H1 (cell line): ENCODE results near the gene PSMD9. TPM values are rescaled to one million over a fixed set of nuclear protein-coding genes. Genes with fewer than 3 reads are reported as not detected.

Experiments
- CTCF ChIA-PET: fragments of 300-600 bp; sonication (Branson Sonifier 250); formaldehyde crosslinking; loops from one replicate; lab custom pipeline; 2021; ENCODE audit not compliant: partially characterized antibody; lab: Charles Lee
- POLR2A ChIA-PET: fragments of 300-600 bp; sonication (Branson Sonifier 250); formaldehyde crosslinking; loops from one replicate; lab custom pipeline; 2021; ENCODE audit warnings: inconsistent platforms; ENCODE audit not compliant: partially characterized antibody; lab: Charles Lee
- DNase-seq, 2 experiments: peaks; one replicate each; pipeline versions ENCODE4 v3.0.0 to v3.0.0-alpha.2; 2010 to 2022; ENCODE audit warnings: low spot score in 2 of 2, low read depth in 1 of 2, mixed read lengths in 1 of 2
- FAIRE-seq: peaks from 2 replicates; lab custom pipeline; 2011; peaks lifted over from hg19 to GRCh38; lab: Jason Lieb, UNC
- H2AFZ ChIP-seq: 2 replicates; pipeline ENCODE4 v1.8.1; 2012; ENCODE audit warnings: low read length, inconsistent platforms
- H2AK5ac ChIP-seq: 2 replicates; pipeline ENCODE4 v1.6.1; 2013; ENCODE audit warnings: low read depth, low read length
- H2BK120ac ChIP-seq: replicated peaks from 2 replicates; pipeline ENCODE3; 2013; ENCODE audit warnings: low read depth, low read length, inconsistent platforms
- H2BK12ac ChIP-seq: 2 replicates; pipeline ENCODE4 v1.6.1; 2013; ENCODE audit warnings: low read depth, low read length
- H2BK15ac ChIP-seq: 2 replicates; pipeline ENCODE4 v1.6.1; 2013; ENCODE audit warnings: low read length
- H2BK20ac ChIP-seq: 2 replicates; pipeline ENCODE4 v1.6.1; 2013; ENCODE audit warnings: low read length
- H2BK5ac ChIP-seq: 2 replicates; pipeline ENCODE4 v1.6.1; 2013; ENCODE audit warnings: low read depth, low read length
- H3K14ac ChIP-seq: 2 replicates; pipeline ENCODE4 v1.6.1; 2013; ENCODE audit warnings: inconsistent platforms; ENCODE audit not compliant: insufficient read length
- H3K18ac ChIP-seq: 2 replicates; pipeline ENCODE4 v1.6.1; 2013; ENCODE audit warnings: low read length; ENCODE audit errors: extremely low read depth
- H3K23ac ChIP-seq: 2 replicates; pipeline ENCODE4 v1.6.1; 2013; ENCODE audit warnings: inconsistent platforms; ENCODE audit not compliant: insufficient read length
- H3K23me2 ChIP-seq: 2 replicates; pipeline ENCODE4 v1.6.1; 2013; ENCODE audit warnings: low read depth, low read length
- H3K27ac ChIP-seq: 2 replicates; pipeline ENCODE4 v1.6.1; 2011; ENCODE audit warnings: low read depth, low read length, inconsistent platforms
- H3K27me3 ChIP-seq, 4 experiments: replicated peaks in 1 of 4; 1 replicate in 1 of 4; 2 replicates in 3 of 4; pipeline versions ENCODE4 v1.6.1 to v1.8.1; 2011 to 2013; ENCODE audit warnings: low read length in 3 of 4, mild to moderate bottlenecking in 3 of 4, inconsistent platforms in 2 of 4, mixed read lengths in 2 of 4, moderate library complexity in 1 of 4; ENCODE audit not compliant: control insufficient read depth in 3 of 4, insufficient read depth in 3 of 4; ENCODE audit errors: extremely low read depth in 1 of 4
- H3K36me3 ChIP-seq, 4 experiments: 2 replicates each; pipeline versions ENCODE4 v1.6.1 to v1.8.1; 2011 to 2013; ENCODE audit warnings: mild to moderate bottlenecking in 4 of 4, low read length in 3 of 4, moderate library complexity in 2 of 4, control low read depth in 1 of 4, inconsistent platforms in 1 of 4; ENCODE audit not compliant: insufficient read depth in 4 of 4, control insufficient read depth in 2 of 4
- H3K4ac ChIP-seq: replicated peaks from 2 replicates; pipeline ENCODE3; 2013; ENCODE audit warnings: low read length, low read depth, mixed read lengths, inconsistent platforms; ENCODE audit not compliant: insufficient read length
- H3K4me1 ChIP-seq, 4 experiments: replicated peaks in 1 of 4; 1 replicate in 1 of 4; 2 replicates in 3 of 4; pipeline versions ENCODE4 v1.6.1 to v1.8.1; 2011 to 2013; ENCODE audit warnings: low read length in 3 of 4, inconsistent platforms in 2 of 4, mixed read lengths in 1 of 4; ENCODE audit not compliant: insufficient read depth in 4 of 4, control insufficient read depth in 3 of 4
- H3K4me2 ChIP-seq, 2 experiments: 2 replicates each; pipeline versions ENCODE4 v1.6.1 to v1.8.1; 2011 to 2013; ENCODE audit warnings: low read depth in 2 of 2, low read length in 2 of 2, control low read depth in 1 of 2, inconsistent platforms in 1 of 2, mild to moderate bottlenecking in 1 of 2; ENCODE audit not compliant: insufficient read depth in 1 of 2
- H3K4me3 ChIP-seq, 4 experiments: fragments of 200-600, 300-600 bp in 1 of 4; sonication (generic), shearing (Covaris generic), sonication (Bioruptor Twin) in 1 of 4; 2 replicates each; pipeline versions ENCODE4 v1.5.1 to v1.8.1; 2011 to 2016; ENCODE audit warnings: low read length in 4 of 4, low read depth in 3 of 4, control low read depth in 2 of 4, inconsistent platforms in 2 of 4, mild to moderate bottlenecking in 2 of 4, mixed read lengths in 1 of 4, moderate library complexity in 1 of 4; ENCODE audit not compliant: insufficient read depth in 2 of 4; ENCODE audit errors: extremely low read depth in 1 of 4
- H3K56ac ChIP-seq: replicated peaks from 2 replicates; pipeline ENCODE3; 2013; ENCODE audit warnings: low read depth, mild to moderate bottlenecking, mixed read lengths, low read length, inconsistent platforms; ENCODE audit not compliant: insufficient read length
- H3K79me1 ChIP-seq: 2 replicates; pipeline ENCODE4 v1.6.1; 2013; ENCODE audit warnings: low read depth, low read length, control low read depth
- H3K79me2 ChIP-seq, 2 experiments: 2 replicates each; pipeline versions ENCODE4 v1.6.1 to v1.8.1; 2012 to 2013; ENCODE audit warnings: low read length in 2 of 2, mild to moderate bottlenecking in 2 of 2, inconsistent platforms in 1 of 2; ENCODE audit not compliant: insufficient read depth in 2 of 2, control insufficient read depth in 1 of 2
- H3K9ac ChIP-seq, 4 experiments: replicated peaks in 1 of 4; 1 replicate in 1 of 4; 2 replicates in 3 of 4; pipeline versions ENCODE4 v1.6.1 to v1.8.1; 2011 to 2013; ENCODE audit warnings: low read depth in 3 of 4, low read length in 3 of 4, control low read depth in 2 of 4, mild to moderate bottlenecking in 2 of 4, moderate library complexity in 2 of 4, inconsistent platforms in 1 of 4; ENCODE audit errors: extremely low read depth in 1 of 4
- H3K9me3 ChIP-seq, 2 experiments: 2 replicates each; pipeline versions ENCODE4 v1.6.1 to v1.8.1; 2012 to 2013; ENCODE audit warnings: mild to moderate bottlenecking in 2 of 2, moderate library complexity in 2 of 2, control low read depth in 1 of 2, inconsistent platforms in 1 of 2, low read depth in 1 of 2, low read length in 1 of 2, mixed read lengths in 1 of 2; ENCODE audit not compliant: insufficient read depth in 2 of 2
- H4K20me1 ChIP-seq, 2 experiments: replicated peaks in 1 of 2; 2 replicates each; pipeline versions ENCODE3 to v1.8.1; 2011 to 2013; ENCODE audit warnings: inconsistent platforms in 2 of 2, low read length in 2 of 2, mild to moderate bottlenecking in 1 of 2; ENCODE audit not compliant: insufficient read depth in 2 of 2, control insufficient read depth in 1 of 2
- H4K5ac ChIP-seq: 2 replicates; pipeline ENCODE4 v1.6.1; 2013; ENCODE audit warnings: low read length, low read depth, mixed read lengths, inconsistent platforms; ENCODE audit not compliant: insufficient read length
- H4K8ac ChIP-seq: 2 replicates; pipeline ENCODE4 v1.8.0; 2013; ENCODE audit warnings: mild to moderate bottlenecking, moderate library complexity, low read length, inconsistent platforms; ENCODE audit not compliant: insufficient read depth; ENCODE audit errors: extremely low read depth
- H4K91ac ChIP-seq: replicated peaks from 2 replicates; pipeline ENCODE3; 2013; ENCODE audit warnings: low read length, mixed read lengths, inconsistent platforms; ENCODE audit not compliant: insufficient read length
- ASH2L ChIP-seq: fragments of 200-600, 300-600 bp; sonication (generic); IDR thresholded peaks from one replicate; pipeline ENCODE4 v1.7.1; 2017; ENCODE audit warnings: low read length
- CHD1 ChIP-seq: IDR thresholded peaks from 2 replicates; pipeline ENCODE4 v1.6.1; 2012; ENCODE audit warnings: low read depth, low read length, improper control_type of control experiment
- GTF2F1 ChIP-seq: IDR thresholded peaks from 2 replicates; pipeline ENCODE4 v1.6.1; 2012; ENCODE audit warnings: low read depth, low read length, improper control_type of control experiment, borderline replicate concordance
- KDM1A ChIP-seq: fragments of 200-600, 300-600 bp; sonication (generic); IDR thresholded peaks from 2 replicates; pipeline ENCODE4 v1.7.1; 2016; ENCODE audit warnings: mild to moderate bottlenecking, low read length, borderline replicate concordance
- MAFK ChIP-seq: IDR thresholded peaks from 2 replicates; pipeline ENCODE4 v1.6.1; 2012; ENCODE audit warnings: low read depth, mild to moderate bottlenecking, improper control_type of control experiment, low read length
- POLR2AphosphoS5 ChIP-seq: IDR thresholded peaks from 2 replicates; pipeline ENCODE4 v1.6.1; 2011; ENCODE audit warnings: low read depth, low read length
- POU5F1 ChIP-seq: IDR thresholded peaks from 2 replicates; pipeline ENCODE4 v1.6.1; 2011; ENCODE audit warnings: low read depth, mild to moderate bottlenecking, low read length, moderate library complexity
- RXRA ChIP-seq: IDR thresholded peaks from 2 replicates; pipeline ENCODE4 v1.6.1; 2011; ENCODE audit warnings: low read depth, mild to moderate bottlenecking, low read length, moderate library complexity; ENCODE audit not compliant: insufficient read depth
- TEAD4 ChIP-seq: IDR thresholded peaks from 2 replicates; pipeline ENCODE4 v1.6.1; 2012; ENCODE audit warnings: low read depth, low read length, inconsistent platforms, mixed read lengths
- WGBS, 2 experiments: shearing (Covaris generic) in 1 of 2; methylation state at CpG; one replicate each; pipeline versions ENCODE4 v1.1.6 to v1.1.7; 2013 to 2015; ENCODE audit warnings: low lambda C conversion rate in 2 of 2, mixed read lengths in 2 of 2, inconsistent platforms in 1 of 2, low coverage in 1 of 2, missing lambda C conversion rate in 1 of 2; ENCODE audit not compliant: insufficient replicate concordance in 2 of 2, insufficient coverage in 1 of 2, insufficient read length in 1 of 2; ENCODE audit errors: extremely low coverage in 1 of 2, missing lambda C conversion rate in 1 of 2; 5-methylcytosine and 5-hydroxymethylcytosine counted together
- polyA plus RNA-seq, 7 experiments: library from polyadenylated mRNA; depleted of rRNA in 3 of 7; stranded (reverse) in 5 of 7; unstranded in 2 of 7; fragments of >200 nt in 5 of 7; fragments of 200-250 nt in 2 of 7; gene quantifications; 1 replicate in 5 of 7; 2 replicates in 1 of 7; 4 replicates in 1 of 7; pipeline versions ENCODE4 v1.2.1 to v1.2.3, GENCODE V29; 2011 to 2013; ENCODE audit warnings: missing spikeins in 2 of 7, mixed read lengths in 2 of 7
- total RNA-seq: library from RNA; stranded (reverse); fragmentation: NEBNext Ultra II Directional; extraction: Animal tissue kit (Norgen Biotek cat#: 25700); gene quantifications from 2 replicates; pipeline ENCODE4 v1.2.1, GENCODE V29; 2021
- TF ChIP-seq, protein P1 (sequence below), 3 experiments: IDR thresholded peaks; 1 replicate in 2 of 3; 2 replicates in 1 of 3; pipeline versions ENCODE4 v1.5.1 to v1.6.1; 2011; ENCODE audit warnings: low read length in 3 of 3, mild to moderate bottlenecking in 3 of 3, inconsistent platforms in 2 of 3, low read depth in 1 of 3, moderate library complexity in 1 of 3; ENCODE audit not compliant: insufficient read depth in 1 of 3; ENCODE audit errors: control extremely low read depth in 1 of 3

Gene PSMD9
- total and polyA plus RNA-seq, 2 of the 8 experiments (the other 6 are each of a cell fraction or from before 2014, with no cell fraction given) = 28.8 to 36.1 TPM

DNA sequence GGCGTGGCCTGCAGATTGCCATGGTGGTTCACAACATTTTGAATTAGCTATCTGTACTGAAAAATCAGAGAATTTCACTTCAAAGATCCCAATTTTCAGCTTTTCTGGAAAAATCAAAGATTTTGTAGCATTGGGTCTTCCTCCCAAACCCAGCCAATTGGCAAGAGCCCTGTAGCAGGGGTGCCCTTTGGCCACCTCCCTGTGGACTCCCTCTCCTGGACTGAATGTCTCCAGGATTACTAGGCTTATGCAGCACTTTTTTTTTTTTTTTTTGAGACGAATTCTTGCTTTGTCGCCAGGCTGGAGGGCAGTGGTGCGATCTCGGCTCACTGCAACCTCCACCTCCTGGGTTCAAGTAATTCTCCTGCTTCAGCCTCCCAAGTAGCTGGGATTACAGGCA lies 9.7 kb downstream of the PSMD9 start:
- peaks cover 5 to 27% (median 12%) of the 10 kb centered on the region in 4 experiments; a peak in 7 of 8 replicates for H3K36me3 ChIP-seq
- POLR2A ChIA-PET = interaction anchor here (0.7 kb wide), 1 partner anchor 82 kb away, joined by 3 read pairs; no protein-coding TSS in a partner anchor
- CTCF ChIA-PET = interaction anchor here (0.6 to 1.2 kb wide), 3 partner anchors 20 to 1584 kb away, joined by 3 to 4 read pairs (median 3); partner anchors contain the start of gene CFAP251
- no peaks in the 10 kb centered on the region for H3K9me3 ChIP-seq
- H4K5ac ChIP-seq = no peak overlapping the region
- no peaks in the 10 kb centered on the region for H3K79me2 ChIP-seq
- H2BK15ac ChIP-seq = no peak overlapping the region
- no peak overlapping the region for H3K4me3 ChIP-seq
- H4K91ac ChIP-seq = no peak overlapping the region
- H2AK5ac ChIP-seq = no peak overlapping the region
- no peaks in the 10 kb centered on the region; a peak in 2 of 7 replicates for H3K4me1 ChIP-seq
- no peak overlapping the region for H2BK120ac ChIP-seq
- H2BK20ac ChIP-seq = no peak overlapping the region
- H3K9ac ChIP-seq = no peak overlapping the region
- no peak overlapping the region for H3K27ac ChIP-seq
- no peak overlapping the region for H4K8ac ChIP-seq
- no peaks in the 10 kb centered on the region for H3K27me3 ChIP-seq
- FAIRE-seq (no peak), DNase-seq (no peak)
- H3K56ac ChIP-seq = no peak overlapping the region
- H2AFZ ChIP-seq = no peak overlapping the region
- TF ChIP-seq RXRA = no peak
- TF ChIP-seq MAFK = no peak
- no peak for TF ChIP-seq POLR2AphosphoS5
- no peak for TF ChIP-seq CHD1
- no peak for TF ChIP-seq POU5F1
- TF ChIP-seq GTF2F1 = no peak
- TF ChIP-seq, protein P1, sequence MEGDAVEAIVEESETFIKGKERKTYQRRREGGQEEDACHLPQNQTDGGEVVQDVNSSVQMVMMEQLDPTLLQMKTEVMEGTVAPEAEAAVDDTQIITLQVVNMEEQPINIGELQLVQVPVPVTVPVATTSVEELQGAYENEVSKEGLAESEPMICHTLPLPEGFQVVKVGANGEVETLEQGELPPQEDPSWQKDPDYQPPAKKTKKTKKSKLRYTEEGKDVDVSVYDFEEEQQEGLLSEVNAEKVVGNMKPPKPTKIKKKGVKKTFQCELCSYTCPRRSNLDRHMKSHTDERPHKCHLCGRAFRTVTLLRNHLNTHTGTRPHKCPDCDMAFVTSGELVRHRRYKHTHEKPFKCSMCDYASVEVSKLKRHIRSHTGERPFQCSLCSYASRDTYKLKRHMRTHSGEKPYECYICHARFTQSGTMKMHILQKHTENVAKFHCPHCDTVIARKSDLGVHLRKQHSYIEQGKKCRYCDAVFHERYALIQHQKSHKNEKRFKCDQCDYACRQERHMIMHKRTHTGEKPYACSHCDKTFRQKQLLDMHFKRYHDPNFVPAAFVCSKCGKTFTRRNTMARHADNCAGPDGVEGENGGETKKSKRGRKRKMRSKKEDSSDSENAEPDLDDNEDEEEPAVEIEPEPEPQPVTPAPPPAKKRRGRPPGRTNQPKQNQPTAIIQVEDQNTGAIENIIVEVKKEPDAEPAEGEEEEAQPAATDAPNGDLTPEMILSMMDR (IDR thresholded peaks at IDR 0.05; ENCODE audit: control extremely low read depth in 1 of 3, insufficient read depth in 1 of 3, low read depth in 1 of 3, low read length in 3 of 3) = no peak
- no peak for TF ChIP-seq KDM1A
- TF ChIP-seq ASH2L = no peak
- no peak for TF ChIP-seq TEAD4
- H3K79me1 ChIP-seq = no peaks in the 10 kb centered on the region; the same call in 1 of the 2 replicates
- peaks cover 2 to 4% of the 10 kb centered on the region in 2 experiments for H4K20me1 ChIP-seq
- no peak overlapping the region for H3K18ac ChIP-seq
- no peak overlapping the region for H3K14ac ChIP-seq
- H2BK5ac ChIP-seq = no peak overlapping the region
- no peak overlapping the region for H3K23ac ChIP-seq
- H3K23me2 ChIP-seq = no peaks in the 10 kb centered on the region; the same call in 1 of the 2 replicates
- H2BK12ac ChIP-seq = no peak overlapping the region
- H3K4ac ChIP-seq = no peak overlapping the region
- WGBS, 2 experiments = 88% methylated on average over 1 of the region's 5 CpGs; no CpG with 5 or more reads in 1 of the 2 experiments
- H3K4me2 ChIP-seq = no peak overlapping the region
